ENCODE data around the gene TNFSF13.

Gene TNFSF13

DNA sequence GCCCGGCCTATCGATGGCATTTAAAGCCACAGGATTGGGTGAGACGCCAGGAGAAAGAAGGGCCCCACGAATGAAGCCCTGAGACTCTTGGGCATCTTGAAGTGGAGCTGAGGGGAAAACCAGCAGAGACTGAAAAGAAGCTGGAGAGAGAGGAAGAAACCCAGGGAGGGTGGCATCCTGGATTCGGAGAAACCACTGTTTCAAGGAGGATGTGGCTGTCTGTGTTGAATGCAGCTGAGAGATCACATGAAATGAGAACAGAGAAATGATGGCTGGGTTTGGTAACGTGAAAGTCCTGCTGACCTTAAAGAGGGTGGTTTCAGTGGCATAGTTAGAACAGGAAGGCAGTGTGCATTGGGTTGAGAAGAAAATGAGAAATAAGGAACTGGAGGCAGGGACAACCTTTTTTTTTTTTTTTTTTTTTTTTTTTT is 5.9 kb upstream of the TNFSF13 start:
- DNase-seq: peak; percentile 51 to 63

DNA sequence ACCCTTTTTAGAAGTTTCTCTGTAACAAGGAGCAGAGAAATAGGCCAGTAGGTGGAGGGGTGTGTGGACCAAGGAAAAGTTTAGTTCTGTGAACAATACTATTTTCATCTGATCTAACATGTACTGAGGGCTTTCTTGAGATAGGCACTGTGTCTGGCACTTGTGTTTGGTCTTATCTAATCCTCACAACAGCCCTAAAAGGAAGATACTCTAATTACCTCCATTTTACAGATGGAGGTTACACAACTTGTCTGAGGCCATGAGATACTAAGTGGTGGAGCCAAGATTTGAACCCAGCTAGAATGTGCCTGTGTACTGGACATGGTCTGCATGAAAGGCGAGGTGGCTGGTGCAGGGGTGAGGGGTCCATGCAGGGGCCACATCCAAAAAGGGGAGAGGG is 5.2 kb upstream of the TNFSF13 start:
- no peak for DNase-seq

DNA sequence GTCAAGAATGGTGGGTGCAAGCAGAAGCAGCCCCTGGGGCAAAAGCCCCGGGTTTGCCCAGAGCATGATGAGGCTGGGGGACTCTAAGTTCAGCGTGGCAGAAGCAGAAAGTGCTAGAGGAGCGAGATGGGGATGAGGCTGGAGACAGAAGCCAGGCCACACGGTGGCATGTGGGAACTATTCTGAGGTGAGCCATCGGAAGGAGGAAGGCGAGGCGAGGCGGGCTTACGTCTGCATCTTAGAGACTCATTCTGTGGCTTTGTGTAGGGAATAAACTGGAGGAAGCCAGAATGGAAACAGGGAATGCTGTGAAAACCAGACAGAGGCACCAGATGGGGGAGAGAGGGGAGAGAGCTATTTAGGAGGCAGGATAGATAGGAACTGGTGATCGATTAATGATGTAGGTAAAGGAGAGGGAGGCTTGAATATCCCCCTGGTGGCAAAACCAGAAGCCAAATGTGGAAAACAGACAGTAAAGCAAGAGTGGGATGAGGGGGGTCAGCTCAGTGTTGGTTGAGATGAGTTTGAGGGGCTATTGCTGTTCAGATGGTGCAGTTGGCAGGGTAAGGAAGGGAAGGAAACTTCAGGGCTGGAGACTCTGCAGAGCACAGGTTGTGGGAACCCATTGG is 3.1 kb upstream of the TNFSF13 start:
- no peak for DNase-seq

GRCh38 chr17:7556627-7557026 is 1.9 kb upstream of the TNFSF13 start:
- DNase-seq: no peak

GRCh38 chr17:7557147-7557764 is 1.3 kb upstream of the TNFSF13 start:
- DNase-seq: no peak

DNA sequence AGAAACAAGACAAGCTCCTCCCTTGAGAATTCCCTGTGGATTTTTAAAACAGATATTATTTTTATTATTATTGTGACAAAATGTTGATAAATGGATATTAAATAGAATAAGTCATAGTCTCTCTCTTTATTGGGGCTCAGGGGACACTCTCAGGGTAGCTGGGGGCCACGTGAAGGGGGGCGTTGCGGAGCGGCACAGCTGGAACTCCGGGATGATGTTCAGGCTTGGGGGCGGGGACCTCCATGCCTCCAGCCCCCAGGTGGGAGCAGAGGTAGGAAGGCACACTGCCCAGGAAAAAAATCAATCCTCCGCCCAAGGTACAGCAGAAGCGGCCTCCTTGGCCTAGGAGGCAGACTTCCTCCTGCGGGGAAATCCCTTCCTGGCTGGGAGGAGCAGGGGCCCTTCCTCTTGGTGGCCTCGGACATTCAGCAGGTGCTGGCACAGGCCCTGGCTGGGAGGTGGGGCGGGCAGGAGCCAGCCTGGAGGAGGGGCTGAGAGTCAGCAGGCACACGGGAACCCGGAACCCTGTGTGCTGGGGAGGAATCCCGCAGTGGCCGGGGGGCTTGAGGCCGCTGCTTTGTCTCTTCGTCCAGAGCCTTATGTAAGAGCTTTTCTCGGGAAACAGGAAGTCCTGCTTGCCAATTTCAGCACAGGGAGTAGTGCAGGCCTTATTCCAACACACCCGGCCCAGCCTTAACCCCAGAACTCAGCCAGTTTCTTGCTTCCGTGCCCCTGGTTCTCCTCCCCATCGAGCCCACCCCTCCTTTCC is 591 bp upstream of the TNFSF13 start:
- peak in 1 of 2 donors; percentile 75 for DNase-seq

- DNase-seq: no peak
Measured at GRCh38 chr17:7559320-7560171, 996 bp downstream of the TNFSF13 start.

DNA sequence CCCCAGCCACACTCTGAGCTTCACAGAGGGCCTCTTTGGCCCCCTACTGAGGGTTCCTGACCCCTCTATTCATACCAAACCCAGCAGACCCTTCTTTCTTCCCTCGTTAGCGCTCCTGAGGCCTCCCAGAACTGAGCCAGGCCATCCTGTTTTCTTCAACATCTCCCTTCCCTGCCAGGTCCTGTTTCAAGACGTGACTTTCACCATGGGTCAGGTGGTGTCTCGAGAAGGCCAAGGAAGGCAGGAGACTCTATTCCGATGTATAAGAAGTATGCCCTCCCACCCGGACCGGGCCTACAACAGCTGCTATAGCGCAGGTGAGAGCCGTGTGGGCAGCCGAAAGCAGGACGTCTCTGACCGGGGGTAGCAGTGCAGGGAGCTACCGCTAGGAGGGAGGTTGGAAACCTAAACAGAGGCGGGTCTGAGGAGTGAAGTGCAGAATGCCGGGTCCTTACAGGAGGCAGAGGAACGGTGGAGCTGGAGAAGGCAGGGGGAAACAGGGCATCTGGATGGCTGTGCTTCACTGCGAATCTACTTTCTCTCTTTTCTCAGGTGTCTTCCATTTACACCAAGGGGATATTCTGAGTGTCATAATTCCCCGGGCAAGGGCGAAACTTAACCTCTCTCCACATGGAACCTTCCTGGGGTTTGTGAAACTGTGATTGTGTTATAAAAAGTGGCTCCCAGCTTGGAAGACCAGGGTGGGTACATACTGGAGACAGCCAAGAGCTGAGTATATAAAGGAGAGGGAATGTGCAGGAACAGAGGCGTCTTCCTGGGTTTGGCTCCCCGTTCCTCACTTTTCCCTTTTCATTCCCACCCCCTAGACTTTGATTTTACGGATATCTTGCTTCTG is 1.9 kb downstream of the TNFSF13 start:
- DNase-seq: peak; percentile 65 to 66

- peak; percentile 86 for DNase-seq
Measured at GRCh38 chr17:7561028-7561575, 2.6 kb downstream of the TNFSF13 start.

DNA sequence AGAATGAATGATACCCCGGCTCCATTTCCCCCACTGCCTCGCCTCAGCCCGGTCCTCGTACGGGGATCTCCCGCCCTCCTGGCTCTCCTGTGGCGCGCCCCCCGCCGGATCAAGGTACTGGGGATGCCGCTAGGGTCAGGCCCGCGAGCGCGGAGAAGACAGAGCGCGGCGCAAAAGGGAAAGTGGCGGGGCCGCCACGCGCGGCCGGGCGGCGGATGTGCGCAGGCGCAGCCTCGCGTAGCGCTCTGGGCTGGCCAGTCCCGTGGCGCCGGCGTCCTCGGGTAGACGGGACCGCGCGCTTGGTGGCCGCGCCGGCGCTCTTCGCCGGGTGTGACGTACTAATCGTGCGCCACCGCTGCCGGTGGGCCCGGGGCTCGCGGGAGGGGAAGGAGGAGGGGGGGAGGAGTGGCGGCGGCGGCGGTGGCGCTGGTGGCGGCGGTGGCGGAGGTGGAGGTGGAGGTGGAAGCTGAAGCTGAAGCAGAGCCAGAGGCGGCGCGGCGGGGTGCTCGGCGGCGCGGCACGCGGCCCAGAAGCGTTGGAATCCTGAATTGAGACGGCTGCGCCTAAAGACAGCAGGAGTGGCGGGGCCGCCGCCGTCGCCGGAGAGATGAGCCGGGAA is 3.1 kb downstream of the TNFSF13 start, which contains the start of gene SENP3:
SENP3 (plus strand) TSS at position 331 of the 619 bp plus-strand sequence. CDS start 1,158 bp downstream, outside the sequence.
- peak; percentile 92 to 94 for DNase-seq

GRCh38 chr17:7562208-7562605 is 3.7 kb downstream of the TNFSF13 start:
- DNase-seq: no peak

- DNase-seq: no peak
Measured at GRCh38 chr17:7563115-7563869, 4.7 kb downstream of the TNFSF13 start.

GRCh38 chr17:7569571-7569970 is 11.0 kb downstream of the TNFSF13 start:
- no peak for DNase-seq

DNA sequence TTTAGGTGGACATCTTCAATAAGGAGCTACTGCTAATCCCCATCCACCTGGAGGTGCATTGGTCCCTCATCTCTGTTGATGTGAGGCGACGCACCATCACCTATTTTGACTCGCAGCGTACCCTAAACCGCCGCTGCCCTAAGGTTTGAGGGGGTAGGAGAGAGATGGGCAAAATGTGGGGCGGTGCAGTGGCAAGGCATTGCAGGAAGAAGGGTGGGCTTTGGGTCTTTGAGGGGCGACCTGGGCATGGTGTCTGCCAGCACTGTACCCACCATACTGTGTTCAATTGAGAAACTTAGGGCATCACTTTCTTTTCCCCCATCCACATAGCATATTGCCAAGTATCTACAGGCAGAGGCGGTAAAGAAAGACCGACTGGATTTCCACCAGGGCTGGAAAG is 11.8 kb downstream of the TNFSF13 start:
- DNase-seq: no peak

- DNase-seq: no peak
Measured at GRCh38 chr17:7572338-7572587, 13.7 kb downstream of the TNFSF13 start.

- peak; percentile 100 for DNase-seq
Measured at GRCh38 chr17:7572588-7573323, 14.2 kb downstream of the TNFSF13 start.

DNA sequence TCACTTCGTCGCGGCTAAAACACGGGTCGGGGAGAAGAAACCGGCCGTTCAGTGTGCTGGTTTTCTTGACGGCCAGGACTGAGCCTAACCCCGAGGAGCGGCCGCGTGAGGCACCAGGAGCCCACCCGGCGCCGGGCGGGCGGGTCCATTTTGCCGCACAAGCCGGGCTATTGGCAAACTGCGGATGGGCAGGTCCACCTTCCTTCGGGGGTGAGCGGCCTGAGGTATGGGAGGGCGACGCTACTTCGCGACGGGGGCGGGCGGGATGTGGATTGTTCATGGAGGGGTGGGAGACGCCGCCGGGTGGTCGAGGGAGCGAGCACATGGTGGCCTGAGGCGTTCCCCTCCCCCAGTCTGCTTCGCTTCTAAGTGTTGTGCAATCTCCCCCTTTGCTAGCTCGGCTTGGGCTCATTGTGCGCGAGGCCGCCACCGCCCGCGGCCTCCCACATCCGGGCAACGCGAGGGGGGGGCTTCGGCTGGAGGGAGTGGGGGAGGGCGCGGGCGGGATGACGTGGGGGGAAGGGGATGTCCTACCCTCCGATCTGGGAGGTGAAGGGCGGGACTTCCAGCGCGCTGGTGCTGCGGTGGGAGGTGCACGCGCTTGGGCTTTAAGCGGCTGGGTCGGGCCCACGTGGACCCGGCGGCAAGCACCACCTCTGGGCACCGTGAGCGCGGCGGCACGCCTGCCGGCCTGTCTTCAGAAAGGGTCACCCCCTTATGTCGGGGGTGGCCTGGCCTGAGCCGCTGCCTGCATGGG is 15.0 kb downstream of the TNFSF13 start:
- peak; percentile 94 to 95 for DNase-seq

- no peak for DNase-seq
Measured at GRCh38 chr17:7574176-7574953, 15.8 kb downstream of the TNFSF13 start.

All from CD4-positive, alpha-beta T cell treated with Interleukin-4 for 1 hour (primary cell).